GM19397 (cell line): ENCODE data around the gene XIRP1.
"Not testable (repeated sequence)": the region's sequence is repeated elsewhere in the genome, so short reads cannot be mapped to it uniquely, and the experiment has no call there.

Experiments used
- ATAC-seq: cut with Tn5 transposase; IDR thresholded peaks from one replicate; pipeline ENCODE4 v1.9.1; 2021; ENCODE audit warnings: mild to moderate bottlenecking, moderate library complexity; ENCODE audit not compliant: unreplicated experiment

XIRP1 gene

DNA sequence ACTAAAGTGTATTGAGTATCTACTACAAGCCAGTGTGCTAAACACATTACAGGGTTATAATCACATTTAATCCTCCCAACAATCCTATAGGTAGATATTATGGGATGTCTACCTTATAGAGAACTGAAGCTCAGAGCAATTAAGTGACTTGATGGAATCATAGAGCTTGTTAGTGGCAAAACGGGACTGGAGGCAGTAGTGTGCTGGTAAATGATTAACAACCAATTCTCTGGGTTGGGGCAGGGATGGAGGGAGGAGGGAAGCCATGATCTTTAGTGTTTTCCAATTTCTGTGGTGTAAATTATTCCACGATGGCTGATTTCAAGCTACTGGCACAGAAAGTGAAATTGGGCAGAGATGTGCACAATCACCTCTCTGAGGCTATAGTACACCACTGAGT, 20.5 kb downstream of the XIRP1 start:
- no peak for ATAC-seq

DNA sequence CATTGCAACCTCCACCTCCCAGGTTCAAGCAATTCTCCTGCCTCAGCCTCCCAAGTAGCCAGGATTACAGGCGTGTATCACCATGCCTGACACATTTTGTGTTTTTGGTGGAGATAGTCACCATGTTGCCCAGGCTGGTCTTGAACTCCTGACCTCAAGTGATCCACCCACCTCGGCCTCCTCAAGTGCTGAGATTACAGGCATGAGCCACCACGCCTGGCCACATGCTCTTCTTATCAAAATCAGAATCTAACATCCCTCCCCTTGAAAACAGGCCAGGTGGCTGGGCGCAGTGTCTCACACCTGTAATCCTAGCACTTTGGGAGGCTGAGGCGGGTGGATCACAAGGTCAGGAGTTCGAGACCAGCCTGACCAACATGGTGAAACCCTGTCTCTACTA, 21.5 kb downstream of the XIRP1 start:
- ATAC-seq, result not testable (repeated sequence)

DNA sequence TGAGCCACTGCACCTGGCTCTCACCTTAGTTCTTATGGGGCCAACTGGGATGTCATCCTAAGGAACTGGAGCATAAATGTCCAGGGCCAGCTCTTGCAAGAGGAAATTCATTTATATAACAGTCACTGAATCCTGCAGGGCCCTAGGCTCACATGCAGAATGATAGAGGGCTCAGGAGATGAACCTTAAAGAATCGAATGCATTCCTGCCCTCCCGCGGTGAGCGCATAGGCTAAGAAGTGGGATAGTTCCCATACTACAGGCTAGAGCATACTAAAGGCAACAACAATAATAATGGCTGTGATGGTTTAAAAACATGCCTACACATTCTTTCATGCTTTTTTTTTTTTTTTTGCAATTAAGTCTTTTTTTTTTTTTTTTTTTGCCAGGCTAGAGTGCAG, 21.9 kb downstream of the XIRP1 start:
- no peak for ATAC-seq

DNA sequence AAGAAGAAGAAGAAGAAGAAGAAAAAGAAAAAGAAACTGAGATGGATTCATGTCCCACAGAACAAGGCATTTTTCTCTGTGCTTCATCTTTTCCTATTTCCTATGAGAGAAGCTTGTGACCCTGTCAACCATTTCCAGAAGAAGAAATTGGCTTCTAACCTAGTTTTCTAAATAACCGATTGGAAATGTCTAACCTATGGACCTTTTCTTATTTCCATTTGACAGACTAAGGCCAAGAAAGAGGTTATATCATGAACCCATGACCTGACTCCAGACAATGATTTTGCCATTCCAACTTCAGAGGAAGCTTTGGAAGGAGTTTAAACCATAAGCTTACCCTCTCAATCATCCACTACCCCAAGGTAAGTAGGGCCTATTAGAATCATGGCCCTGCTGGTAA, 22.7 kb downstream of the XIRP1 start:
- no peak for ATAC-seq

DNA sequence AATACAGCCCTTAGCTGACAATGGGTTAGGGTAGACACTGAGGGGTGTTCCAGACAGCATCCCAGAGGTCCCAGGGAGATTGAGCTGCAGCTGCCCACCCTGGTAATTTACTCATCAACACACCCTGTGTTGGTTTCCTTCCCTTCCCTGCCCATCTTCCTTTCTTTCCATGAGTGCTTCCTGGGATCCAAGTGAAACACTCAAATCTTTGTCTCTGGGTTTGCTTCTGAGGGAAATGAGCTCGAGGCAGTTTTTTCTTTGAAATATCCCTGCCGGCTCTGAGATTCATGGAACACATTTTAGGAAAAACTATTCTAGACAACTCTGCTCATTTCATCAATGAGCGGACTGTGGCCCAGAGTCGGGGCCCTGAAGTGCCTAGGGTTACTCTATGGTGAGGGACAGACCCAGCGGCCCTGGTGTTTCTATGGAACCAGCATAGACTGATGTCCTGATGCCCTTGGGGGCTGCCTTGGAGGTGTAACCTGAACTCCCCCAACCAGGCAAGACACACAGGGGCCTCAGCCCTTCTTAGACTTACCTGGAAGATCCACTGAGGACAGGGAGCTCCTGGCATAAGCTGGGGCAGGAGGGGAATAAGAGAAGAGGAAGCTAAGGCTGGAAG, 24.1 kb downstream of the XIRP1 start:
- ATAC-seq, result no peak

DNA sequence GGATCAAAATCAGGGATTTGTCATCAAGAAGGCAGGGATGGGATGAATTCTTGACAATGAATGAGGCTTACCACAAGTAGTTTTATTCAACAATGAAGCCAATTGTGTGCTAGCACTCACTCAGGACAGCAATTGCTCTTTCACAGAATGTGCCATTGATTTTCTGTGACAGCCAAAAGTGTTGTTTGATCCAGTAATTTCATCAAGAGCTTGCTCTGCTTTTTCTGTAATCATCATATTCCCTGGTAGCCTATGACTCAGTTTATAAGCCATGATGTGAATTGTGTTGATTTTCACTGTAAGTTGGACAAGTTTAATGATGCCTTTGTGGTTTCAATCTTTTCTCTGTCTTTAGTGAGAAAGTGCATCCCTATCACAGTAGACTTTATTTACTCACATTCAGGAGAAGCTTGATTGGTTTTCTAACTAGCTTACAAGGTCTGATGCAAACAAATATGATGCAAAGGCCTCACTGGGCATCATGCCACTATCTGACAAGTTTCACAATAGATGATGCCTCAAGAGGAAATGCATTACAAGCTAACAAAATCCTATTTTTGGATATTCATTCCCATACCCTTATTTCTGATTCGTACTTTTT, 25.4 kb downstream of the XIRP1 start:
- ATAC-seq, result no peak

DNA sequence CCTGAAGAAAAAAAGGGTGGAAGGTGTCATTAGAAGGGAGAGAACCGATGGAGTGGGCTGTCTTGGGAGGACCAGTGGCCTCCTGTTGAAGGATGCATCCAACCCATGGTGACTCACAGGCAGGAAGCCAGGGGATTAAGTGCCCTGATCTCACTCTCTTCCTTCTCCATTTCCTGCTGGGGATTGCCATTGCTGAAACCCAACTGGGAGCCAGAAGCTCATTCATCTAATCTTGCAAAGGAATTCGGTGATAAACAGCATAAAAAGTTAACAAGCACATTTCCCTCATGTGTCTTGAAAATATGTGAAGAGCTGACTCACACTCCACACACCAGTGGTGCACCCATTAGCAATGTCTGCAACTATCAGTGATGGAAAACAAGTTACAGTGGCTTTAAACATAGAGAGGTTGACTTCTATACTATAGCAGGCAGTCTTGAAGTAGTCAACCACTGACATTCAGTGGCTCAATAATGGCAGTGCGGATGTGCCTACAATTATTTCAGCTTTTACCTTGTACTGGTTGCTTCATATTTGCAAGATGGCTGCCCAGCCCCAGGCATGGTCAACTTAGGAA, 26.2 kb downstream of the XIRP1 start:
- no peak for ATAC-seq

DNA sequence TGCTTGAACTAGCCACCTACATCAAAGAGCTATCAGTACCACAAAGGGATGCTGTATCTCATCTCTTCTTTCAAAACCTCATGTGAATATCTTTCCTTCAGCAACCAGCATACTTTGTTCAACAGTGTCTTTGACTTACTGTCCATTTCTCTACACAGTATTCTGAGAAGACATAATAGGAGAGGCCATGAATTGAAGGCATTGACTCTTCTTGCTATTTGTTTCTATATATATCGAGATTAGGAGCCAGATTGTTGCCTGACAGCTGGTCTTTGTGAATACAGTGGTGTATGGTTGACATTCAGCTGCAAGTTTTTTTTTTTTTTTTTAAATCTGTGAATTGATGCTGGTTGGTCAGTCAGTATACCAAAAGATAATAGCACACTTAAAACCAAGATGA, 26.9 kb downstream of the XIRP1 start:
- no peak for ATAC-seq

DNA sequence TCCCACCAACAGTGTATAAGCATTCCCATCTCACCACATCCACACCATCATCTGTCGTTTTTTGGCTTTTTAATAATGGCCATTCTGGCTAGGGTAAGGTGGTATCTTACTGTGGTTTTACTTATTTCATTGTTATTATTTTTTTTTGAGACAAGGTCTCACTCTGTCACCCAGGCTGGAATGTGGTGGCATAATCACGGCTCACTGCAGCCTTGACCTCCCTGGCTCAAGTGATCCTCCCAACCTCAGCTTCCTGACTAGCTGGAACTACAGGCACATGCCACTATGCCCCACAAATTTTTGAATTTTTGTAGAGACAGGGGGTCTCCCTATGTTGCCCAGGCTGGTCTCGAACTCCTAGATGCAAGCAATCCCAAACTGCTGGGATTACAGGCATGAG, 28.0 kb downstream of the XIRP1 start:
- ATAC-seq, result no peak

DNA sequence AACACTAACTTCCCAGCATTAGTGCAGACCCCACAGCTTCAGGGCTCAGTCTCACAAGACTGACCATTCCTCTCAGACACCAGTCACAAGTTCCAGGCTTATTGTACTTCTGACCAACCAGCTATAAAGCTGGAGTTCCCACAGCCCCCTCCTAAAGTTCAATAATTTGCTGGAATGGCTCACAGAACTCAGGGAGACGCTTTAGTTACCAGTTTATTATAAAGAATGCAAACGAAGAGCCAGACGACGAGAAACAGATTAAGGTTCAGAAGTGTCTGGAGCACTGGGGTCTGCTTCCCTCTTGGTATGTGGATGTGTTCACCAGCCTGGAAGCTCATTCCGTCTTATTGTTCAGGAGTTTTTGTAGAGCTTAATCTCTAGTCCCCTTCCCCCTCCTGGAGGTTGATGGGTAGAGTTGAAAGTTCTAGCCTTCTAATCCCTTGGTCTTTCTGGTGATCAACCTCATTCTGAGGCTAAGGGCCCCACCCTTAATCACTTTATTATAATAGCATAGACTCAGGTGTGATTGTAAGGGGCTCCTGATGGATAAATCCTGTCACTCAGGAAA, 34.2 kb downstream of the XIRP1 start:
- ATAC-seq, result no peak

DNA sequence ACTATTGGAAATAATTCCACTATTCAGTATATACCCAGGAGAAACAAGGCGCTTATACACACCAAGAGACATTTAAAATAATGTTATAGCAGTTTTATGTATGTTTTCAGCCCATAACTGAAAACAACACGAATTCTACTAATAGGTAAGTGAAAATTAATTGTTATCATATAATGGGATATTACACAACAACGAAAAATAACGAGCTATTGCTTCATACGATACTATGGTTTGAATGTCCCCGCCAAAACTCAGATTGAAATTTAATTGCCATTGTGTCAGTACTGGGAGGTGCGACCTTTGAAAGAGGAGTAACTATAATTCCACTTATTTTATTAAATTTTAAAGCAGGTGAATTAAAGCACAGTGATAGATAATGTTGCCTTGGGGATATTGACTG, 35.0 kb downstream of the XIRP1 start:
- no peak for ATAC-seq

DNA sequence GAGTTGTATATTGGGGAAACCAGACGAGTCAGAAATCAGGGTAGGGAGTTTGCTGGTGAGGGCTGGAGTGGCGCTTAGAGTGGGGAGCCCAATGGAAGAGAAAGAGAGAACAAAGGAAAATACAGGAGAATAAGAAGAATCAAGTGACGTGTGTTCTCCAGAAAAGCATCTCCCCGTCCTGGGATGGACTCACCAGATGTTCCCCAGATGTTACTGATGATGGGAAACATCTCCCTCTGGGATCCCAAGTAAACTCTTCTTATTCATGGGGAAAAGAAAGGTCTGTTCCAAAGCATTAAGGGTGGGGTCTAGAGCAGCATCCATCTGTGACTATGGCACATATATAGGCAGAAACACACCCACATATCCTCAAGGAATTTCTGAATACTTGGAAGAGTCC, 36.0 kb downstream of the XIRP1 start:
- ATAC-seq, result no peak

DNA sequence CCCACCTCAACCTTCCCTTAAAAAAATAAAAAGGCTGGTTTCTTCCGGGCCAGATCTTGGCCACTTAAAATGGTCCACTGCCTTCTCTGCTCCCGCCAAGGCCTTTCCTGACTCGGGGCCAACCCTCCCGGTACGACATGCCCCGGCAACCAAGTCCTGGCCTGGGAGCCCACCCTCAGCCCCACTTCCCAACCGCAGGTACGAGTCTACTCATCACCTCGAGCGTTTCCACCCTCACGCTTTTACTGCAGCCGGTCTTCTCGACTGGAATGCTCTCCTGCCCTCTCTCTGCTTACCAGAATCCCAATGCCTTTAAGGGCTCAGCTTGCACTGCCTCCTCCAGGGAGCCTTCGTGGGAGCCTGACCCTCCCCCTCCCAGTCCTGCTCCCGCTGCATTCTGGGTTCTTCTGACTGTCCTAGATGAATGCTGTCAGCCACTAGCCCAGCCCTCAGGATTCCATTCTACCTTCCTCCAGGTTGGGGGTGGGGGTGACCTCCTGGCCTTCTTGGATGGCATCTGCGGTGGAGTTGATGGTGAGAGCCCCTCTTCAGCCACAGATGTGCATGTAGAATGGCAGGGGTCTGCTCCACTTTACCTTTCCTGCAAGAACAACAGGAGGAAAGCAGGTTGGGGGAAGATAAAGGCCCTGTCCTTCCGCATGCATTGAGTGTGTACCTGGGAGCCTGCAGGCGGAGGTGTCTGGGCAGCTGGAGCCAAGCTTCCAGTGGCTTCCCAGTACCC, 37.9 kb downstream of the XIRP1 start:
- no peak for ATAC-seq

DNA sequence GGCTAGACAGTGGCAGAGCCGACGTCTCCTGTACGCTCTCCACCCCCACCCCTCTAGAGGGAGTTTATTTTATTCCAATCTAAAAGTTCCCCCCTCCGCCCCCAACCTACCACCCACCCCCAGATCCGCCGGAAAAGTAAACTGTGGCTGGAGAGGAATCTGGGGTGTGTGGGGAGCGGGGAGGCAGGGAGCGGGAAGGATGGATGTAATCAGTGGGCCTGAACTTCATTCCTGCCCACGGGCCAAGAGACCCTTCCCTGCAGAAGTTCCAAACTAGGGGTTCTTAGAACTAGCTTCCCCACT, 38.5 kb downstream of the XIRP1 start:
- no peak for ATAC-seq

DNA sequence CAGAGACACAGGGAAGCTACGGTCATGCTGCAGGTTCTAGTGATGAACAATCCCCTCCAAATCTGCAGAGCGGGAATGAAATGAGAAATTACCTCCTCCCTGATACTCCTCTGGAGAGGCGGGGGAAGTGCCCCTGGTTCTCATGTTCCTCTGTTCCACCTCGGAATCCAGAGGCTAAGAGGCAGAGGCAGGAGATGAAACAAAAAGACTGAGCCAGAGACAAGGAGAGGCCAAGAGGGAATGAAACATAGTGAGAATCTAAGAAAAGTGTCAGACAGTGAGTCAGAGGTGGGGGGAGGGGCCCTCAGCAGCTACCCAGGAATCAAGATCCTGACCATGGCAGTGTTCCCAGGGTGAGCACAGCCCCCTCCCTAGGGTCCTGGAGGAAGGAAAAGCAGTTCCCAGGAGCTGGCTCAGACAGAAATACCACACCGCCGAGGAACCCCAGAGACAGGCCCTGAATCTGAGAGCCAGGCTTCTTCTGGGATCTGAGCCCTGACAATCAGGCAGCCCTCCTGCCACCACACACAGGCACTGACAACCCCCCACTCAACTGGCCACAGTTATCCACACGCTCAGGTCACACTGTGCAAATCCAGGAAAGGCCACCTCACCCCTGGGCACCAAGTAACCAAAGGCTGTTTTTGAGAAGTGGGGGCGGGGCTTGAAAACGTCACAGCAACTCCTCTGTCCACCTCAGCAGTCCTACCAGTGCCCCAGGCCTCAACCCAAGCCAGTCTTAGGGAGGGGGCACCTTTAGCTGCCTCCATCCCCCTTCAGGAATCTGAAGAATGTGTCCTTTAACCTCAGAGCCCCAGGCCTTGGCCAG, 41.4 kb downstream of the XIRP1 start:
- ATAC-seq, result no peak

DNA sequence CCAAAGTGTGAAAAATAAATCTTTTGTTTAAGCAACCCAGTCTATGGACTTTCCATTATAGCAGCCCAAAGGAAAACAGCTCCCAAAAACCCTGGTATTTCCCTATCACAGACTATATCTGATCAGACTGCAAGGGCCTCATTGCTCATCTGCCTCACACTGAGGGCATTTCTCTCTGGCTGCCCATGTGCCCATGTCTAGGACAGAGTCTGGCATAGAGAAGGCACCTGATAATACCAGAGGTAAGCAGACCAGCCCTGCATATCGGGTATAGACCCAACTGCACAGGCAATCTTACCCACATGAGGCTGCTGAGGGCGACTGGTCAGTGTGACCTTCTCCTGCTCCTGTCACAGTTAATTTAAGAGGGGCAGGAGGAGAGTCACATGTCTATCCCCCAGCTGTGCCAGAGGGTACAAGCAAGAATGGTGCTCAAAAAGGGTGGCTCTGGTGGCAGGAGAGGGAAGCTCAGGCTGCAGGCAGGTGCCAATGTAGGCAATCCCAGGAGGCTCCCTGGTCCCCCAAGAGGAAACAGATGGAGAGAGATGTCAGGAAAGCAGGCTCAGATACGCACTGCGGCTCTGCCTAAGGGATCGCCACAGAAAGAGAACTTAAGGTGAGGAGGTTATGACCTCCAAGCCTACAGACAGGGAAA, 42.1 kb downstream of the XIRP1 start:
- ATAC-seq, result no peak

DNA sequence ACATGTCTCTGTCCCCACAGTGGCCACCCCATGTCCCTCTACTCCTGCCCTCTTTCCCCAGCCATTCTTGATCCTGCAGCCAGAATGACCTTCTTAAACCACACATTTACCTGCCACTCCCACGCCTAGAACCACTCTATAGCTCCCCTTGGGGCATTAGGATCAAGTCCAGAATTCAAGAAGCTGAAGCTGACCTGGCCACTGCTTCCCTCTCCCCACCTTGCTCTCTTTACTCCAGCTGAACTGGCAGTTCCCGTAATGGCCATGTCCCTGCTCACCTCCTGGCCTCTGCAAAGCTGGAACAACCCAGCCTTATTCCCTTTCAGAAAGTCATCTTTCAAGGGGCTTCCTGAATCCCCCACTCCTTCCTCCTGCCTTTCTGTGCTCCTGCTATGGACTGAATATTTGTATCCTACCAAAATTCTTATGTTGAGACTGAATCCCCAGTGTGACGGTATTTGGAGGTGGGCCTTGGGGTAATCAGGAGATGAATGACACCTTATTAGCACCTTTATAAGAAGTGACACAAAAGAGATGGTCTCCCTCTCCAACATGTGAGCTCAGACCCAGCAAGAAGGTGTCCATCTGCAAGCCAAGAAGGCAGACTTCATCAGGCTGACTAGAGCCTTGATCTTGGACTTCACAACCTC, 42.8 kb downstream of the XIRP1 start:
- ATAC-seq, result no peak

DNA sequence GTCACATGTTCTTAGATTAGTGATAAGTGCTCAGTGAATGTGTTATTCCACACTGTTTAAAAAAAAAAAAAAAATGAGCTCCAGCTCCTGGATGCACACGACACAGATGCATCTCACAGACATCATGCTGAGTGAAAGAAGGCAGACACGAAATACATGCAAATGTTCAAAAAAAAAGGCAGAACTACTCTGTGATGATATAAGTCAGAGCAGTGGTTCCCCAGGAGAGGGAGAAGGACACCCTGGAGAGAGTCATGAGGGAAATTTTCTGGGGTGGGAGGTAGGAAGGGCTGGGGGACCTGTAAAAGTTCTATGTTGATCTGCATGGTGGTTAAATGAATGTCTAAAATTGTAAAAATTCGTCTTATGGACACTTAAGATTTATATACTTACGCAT, 43.3 kb downstream of the XIRP1 start:
- ATAC-seq, result no peak

DNA sequence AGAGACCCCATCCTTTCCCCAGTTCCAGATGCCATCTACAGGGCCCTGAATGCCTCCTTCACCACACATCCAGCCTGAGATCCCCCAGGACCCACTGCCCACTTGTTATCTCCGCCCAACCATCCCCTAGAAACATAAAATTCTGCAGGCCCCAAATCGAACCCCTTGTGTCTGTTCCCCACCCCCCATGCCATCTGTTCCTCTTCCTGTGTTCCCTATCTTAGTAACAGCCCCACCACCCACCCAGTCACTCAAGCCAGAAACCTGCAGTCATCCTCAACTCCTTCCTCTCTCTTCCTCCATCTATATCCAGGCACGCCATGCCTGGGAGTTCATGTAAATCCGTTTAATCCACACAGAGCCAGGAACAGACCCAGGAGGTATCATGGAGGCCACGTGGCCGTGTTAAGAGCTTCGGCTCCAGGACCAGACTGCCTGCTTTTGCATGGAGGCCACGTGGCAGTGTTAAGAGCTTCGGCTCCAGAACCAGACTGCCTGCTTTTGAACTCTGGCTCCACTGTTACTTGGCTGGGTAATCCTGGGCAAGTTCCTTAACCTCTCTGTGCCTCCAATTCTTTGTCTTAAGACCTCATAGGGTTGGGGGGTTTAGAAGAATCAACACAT, 43.8 kb downstream of the XIRP1 start:
- ATAC-seq, result no peak
